Hindlimb muscle (tissue), 1 donor: ENCODE results near the gene SYNE2. TPM values are rescaled to one million over a fixed set of nuclear protein-coding genes. Genes with fewer than 3 reads are reported as not detected.

Experiments used
- DNase-seq: peaks from one replicate; pipeline ENCODE4 v3.0.0-alpha.2; 2013
- polyA plus RNA-seq: library from polyadenylated mRNA; unstranded; fragments of 120-200 nt; gene quantifications from one replicate; pipeline ENCODE4 v1.2.1, GENCODE V29; 2013; ENCODE audit not compliant: insufficient read length

Gene SYNE2
- polyA plus RNA-seq, 1 donor, result 75.3 TPM

DNA sequence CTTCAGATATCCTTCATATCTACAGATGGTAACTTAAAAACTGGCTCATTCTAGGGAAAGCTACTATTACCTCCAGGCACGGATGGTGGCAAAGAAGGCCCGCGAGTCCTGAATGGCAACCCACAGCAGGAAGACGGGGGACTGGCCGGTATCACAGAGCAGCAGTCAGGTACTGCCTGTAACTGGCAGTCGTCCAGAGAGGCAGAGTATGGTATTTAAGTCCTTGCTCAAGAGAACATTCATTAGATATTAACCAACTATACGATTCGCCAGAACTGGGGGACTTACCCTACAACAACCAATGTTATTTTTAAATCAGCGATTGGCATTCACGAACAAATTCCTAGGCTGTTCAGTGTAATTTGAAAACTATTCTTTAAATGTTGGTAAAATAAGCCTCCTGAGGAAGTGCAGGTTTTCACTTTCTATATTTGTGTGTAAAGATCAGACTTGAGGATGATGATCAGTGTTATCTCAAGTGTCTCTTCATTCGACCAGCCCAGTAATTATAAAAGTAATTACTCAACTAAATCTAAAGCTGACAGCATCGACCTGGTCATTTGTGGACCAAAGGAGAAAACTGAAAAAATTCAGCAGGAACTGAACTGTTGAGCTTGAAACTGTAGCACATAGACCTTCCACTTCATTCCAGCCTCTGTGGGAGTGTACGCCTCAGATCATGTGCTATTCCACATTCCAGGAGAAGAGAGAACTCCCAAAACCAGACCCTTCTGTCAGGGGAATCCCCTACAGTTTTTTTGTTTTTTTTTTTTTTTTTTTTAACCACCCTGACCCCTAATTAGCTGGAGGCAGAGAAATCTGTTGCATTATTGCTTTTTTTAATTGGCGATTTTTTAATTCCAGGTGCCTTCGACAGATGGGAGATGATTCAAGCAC lies 365.8 kb downstream of the SYNE2 start:
- no peak for DNase-seq

DNA sequence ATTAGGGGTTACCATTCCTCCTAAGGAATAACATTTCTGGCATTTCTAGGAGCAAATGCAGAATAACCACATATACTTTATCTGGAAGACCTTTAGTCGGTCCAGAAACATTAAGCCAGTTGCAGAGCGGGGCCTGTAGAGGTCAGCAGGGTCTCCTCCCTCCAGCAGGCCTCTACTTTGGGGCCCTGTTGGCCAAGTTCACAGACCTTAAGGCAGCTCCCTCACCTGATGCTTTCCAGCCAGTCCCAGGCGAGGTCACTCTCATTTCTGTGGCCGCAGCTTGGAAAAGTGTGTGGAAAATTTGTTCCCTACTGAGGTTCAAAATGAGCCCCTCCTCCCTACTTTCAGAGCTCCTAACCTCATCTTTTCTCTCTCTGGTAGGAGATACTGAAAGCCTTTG lies 367.3 kb downstream of the SYNE2 start:
- no peak for DNase-seq

DNA sequence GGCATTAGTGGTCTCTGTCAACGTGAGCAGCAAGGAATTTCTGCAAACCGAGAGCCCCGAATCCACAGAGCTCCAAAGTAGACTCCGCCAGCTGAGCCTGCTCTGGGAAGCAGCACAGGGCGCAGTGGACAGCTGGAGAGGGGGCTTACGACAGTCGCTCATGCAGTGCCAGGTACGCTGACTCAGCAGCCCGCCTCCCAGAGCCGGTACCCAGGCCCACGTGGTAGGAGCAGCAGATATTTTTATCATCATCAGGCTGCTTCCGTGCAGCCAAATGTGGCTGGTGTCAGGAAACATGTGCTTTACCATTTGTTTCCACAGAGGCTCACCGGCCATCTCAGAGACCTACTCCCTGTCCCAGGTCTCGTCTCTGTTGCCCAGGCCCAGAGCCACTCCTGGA lies 367.7 kb downstream of the SYNE2 start:
- DNase-seq, result peak; percentile 36

DNA sequence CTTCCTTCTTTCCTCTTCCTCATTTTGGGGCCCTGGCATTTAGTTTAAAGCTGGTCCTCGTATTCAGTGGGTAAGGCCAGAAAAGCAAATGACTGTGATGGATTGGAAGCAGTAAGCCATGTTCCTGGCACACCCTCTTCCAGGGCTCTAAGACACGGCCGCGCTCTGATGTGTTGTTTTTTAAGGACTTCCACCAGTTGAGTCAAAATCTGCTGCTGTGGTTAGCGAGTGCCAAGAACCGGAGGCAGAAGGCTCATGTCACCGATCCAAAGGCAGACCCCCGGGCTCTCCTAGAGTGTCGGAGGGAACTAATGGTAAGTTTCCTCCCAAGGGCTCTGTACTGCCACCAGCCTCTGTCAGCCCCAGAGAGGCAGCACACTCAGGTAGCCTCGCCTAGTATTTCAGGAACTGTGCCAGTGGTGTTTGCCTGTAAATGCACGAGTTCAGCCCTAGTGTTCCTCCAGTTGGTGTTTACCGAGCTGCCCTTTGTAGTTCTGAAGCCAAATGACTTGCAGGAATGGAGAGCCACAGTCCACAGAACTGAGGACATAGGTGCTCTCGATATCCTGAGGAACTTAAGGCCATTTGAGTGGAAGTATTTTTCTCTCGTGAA lies 368.7 kb downstream of the SYNE2 start:
- no peak for DNase-seq

DNA sequence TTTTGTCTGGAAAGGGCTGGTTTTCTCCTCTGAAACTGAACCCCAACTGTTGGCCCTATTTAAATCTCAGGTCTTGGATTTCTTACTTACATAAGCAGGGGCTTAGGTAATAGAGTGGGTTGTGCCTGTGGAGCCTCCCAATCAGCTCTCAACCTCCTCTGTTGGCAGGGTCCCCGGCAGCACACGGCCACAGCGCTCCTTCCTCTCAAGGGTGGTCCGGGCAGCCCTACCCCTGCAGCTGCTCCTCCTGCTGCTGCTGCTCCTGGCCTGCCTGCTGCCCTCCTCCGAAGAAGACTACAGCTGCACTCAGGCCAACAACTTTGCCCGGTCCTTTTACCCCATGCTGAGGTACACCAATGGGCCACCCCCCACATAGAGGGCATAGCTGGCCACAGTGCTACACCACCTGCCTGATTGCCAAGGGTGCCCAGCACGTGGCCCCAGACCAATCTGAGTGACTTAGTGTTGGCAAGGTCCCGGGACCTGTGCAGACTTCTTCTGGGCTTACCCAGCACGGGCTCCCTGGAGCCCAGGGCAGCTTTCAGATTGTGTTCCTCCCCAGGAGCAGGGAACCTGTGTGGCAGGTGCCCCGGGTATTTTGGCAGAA lies 372.4 kb downstream of the SYNE2 start:
- no peak for DNase-seq

DNA sequence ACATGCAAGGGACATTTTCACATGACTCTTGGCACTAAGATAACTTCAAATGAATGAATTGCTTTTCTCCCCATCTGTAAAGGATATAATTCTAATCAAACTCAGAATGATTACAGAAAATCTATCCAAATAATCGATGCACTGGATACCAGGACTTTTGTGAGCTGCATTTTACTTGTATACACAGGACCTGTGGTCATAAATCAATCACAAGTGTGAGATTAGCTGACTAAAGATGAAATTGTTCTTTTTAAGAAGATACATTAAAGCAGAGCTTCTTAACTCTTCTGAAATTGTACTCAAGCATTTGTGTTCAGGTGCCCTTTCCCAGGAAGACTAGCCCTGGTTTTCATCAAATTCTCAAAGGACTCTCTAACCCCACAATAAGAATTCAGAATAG lies 375.1 kb downstream of the SYNE2 start:
- DNase-seq, result no peak

DNA sequence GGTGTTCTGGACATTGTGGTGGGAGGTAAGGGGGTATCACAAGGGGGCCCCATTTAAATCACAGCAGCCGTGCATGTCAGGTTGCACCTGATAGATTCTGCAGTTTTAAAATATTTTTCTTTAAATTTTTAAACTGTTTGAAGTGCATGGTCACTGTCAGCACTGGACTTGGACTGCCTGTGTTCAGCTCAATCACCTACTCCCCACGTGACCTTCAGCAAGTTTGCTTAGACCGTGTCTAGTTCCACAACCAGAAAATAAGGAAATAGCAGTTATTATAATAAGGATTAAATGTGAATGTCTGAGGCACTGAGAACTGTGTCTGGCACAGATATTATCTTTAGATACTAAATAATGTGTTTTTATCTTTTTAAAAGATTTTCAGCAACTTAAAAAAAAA lies 376.7 kb downstream of the SYNE2 start:
- DNase-seq, result no peak

DNA sequence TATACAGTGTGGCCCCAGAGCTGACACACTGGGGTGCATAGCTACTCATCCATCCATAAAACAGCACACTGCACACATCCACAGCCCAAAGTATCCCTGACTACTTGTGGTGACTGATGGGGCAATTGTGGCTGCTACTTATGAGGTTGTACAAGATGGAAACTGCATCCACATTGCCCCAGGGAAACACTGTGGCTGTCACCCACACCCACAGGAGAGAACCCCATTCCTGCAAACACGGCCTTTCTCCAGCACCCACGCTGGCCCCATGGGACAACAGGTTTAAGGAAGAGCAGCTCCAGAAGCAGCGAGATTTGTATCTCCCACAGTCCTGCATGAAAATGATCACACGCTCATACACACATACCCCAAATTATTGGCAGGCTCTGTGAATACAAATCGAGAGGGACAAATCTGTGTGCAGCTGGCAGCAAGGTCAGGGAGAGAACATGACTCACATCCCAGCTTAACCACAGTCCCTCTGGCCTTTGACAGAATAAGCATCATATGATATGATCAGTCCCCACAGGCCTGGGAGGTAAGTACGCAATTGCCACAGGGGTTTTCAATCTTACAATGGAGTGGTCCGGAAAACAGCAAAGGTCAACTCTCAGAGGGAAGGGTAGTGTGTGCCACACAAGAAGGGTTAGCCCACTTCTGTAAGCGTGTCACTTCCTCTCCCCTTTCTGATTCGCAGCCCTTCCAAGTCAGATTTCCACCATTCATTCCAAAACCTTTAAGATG lies 379.5 kb downstream of the SYNE2 start:
- no peak for DNase-seq

DNA sequence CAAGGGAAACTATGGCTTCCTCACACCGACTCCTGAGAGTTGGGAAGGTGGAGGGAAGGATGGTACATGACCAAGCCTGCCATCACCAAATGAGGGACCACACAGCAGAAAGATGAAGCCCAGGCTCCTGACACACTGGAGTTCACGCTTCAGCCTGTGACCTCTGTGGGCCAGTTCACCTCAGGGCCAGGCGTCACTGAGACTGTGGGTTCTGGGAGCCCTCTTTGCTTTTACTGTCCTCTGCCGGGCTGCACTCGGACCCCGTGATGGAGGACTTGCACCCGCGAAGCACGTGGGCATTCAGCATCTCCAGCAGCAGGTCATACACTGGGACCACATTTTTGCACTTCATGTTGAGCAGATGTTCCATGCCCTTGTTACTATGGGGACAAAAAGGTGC lies 380.1 kb downstream of the SYNE2 start:
- DNase-seq, result no peak

DNA sequence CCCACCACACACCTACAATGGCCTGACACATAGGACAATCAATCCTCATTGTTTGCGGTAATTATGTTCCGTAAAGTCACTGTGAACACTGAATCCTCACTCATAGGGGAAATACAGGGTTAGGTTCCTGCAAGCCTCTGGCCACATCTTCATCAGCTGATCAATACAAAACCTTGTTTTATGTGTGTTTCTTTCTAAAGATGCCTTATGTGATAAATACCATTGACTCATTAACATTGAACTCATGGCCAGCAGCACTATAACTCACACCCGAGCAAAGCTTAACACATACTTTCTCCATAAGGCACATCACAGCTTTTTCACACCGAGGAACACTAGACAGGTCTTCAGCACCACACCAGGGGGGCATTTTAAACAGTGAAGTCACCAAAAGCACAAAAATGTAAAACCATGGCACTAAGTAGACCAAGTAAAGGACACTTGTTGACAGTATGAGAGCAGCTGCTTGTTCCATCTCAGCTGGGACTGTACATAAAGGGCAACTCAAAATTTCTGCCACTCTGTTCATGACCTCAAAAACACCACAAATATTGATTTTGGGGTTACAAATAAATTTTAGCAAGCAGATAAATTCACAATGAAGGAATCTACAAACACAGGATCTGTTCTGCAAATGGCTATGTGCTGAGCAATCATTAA lies 380.9 kb downstream of the SYNE2 start:
- DNase-seq, result no peak

DNA sequence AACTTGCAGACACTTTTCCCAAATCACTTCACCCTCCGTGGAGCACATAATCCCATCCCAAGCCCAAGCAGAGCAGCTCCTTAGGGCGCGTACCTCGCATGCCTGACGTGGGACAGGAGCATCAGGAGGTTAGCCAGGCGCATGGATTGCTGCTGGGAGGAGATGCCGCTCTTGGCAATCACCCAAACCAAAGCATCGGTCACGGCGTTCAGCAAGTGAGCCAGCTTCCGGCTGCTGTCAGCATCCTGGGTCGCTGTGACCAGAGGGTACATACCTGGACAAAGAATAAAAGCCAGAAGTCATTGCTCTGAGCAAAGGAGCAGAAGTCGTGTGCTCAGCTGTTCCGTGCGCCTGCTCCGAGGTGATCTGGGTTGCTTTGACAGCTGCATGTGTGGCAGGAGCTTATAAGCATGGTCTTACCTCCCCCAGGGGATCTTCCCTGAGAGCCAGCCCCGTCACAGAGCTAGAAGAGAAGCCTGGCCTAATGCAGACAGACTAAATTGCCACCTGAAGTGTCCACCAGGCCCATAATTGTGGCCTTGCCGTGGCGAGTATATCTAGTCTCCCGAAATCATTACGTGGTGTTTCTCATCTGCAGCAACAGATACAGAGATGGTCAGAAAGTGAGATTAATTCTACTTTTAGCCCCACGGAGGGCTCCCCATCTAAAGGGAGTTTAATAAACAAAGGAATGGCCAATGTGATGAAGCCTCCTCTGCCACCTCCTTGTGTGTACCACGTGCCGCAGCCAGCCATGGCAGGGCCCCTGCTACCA lies 382.3 kb downstream of the SYNE2 start:
- DNase-seq, result no peak

DNA sequence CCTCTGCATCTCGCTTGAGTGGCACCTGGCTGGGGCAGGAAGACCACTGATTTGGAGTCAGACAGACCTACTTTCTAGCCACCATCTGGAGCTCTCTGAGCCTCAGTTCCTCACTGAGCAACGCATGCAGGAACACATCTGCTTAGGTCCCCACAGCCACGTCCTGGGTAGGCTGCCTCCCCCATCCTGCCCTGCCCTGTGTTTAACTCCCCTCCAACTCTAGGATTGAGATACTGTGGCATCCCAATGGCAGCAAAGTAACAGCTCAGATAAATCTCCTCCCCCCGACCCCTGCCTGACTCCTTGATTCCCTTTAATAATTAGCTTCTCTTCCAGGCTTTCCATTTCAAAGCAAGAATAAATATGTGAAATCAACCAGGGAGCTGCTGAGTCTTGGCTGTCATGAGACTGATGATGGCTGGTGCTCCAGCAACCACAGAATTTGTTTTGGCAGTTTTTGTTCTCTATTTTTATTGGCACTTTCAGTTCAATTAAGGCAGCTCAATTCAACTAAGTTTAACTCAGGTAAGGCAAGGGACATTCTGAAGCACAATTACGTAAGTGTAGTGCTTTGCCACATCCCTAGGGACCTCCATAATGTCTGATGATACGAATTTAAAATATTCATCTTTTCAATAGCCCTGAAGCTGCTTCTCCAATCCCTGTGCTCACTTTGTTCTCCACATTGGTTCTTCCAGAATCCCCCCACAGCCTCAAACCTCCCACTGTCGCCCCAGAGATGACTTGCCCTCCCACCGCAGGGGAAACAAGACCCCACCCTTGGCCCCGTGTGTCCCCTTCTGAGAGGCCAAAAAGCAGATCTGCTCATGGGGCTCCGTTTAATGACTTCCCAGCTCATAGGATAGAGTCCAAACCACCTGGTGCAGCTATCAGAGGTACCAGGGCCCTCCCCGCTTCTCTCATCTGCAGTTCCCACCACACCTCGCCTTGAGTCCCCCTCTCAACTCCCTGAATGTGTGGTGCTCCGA lies 383.1 kb downstream of the SYNE2 start:
- no peak for DNase-seq

DNA sequence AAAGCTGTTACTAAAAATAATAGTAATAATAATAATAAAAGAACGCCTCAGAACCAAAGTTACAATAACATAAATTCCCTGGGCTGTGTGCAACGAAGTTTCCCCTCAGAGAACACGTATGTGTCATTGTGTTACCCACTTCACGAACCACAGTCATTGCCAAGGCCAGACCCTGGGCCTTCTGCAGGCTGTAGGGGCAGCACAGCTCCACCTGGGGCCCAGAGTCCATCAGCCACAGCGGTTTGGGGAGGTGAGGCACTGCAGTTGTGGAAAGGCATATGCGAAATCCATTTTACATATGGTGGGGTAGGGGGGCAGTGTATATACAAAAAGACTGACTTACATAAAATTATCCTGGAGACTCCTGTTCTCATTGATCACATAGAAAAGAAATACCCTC lies 385.2 kb downstream of the SYNE2 start:
- no peak for DNase-seq

DNA sequence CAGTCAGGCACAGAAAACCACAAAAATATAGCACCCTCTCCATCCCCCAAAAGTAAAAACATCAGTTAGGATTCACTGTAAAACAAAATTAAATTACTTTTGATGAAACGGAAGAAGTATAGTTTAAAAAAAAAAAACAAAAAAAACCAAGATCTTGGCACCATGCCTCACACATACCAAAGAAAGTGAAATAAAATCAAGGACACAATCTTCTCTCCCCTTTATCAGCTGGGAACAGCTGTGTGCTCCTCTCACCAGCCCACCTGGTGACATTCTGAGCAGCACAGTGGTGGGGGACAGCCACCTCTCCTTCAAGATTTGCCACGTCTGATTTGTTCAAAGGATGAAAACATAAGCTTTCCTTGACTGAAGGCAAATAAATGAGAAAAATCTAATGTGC lies 385.8 kb downstream of the SYNE2 start:
- DNase-seq, result no peak

DNA sequence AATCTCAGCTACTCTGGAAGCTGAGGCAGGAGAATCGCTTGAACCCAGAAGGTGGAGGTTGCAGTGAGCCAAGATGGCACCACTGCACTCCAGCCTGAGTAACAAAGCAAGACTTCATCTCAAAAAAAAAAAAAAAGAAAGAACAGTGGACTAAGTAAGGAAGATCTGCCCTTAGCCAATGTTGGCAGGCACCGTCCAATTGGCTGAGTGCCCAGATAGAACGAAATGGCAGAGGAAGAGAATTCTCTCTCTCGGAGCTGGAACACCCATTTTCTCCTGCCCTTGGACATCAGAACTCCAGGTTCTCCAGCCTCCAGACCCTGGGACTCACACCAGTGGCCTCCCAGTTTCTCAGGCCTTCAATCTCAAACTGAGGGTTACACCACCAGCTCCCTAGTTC lies 391.5 kb downstream of the SYNE2 start:
- no peak for DNase-seq

DNA sequence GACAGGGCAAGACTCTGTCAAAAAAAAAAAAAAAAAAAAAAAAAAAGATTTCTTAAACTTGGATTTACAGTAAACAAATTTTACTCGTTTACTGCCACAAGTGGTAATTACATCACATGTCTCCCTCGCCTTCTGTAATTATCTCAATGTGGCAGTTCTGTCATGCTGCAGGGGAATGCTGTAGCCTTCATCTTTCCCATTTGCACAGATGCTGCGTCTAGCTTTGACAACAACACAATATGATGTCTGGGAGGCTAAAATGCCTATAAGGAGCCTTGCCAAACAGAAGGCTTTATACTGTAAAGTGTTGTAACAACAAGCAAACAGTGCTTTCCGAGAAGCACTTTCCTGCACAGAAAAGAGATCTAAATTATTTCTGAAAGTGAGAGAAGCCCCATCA lies 392.7 kb downstream of the SYNE2 start:
- DNase-seq, result no peak

DNA sequence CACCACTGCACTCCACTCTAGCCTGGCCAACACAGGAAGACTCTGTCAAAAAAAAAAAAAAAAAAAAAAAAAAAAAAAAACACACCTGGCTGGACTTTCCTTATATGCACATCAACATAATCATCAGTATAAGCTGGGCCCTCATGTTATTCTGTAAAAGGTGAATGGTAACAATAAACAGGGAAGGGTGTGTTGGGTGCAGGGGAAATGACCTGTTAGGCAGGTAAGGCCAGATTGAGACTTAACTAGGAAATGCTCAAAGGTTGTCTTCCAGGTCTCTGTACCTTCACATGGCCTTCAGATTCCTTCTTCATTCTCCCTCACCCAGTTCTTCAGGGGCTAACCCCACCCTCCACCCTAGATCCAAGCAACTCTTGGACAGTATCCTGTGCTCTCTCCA lies 393.9 kb downstream of the SYNE2 start:
- DNase-seq, result no peak

DNA sequence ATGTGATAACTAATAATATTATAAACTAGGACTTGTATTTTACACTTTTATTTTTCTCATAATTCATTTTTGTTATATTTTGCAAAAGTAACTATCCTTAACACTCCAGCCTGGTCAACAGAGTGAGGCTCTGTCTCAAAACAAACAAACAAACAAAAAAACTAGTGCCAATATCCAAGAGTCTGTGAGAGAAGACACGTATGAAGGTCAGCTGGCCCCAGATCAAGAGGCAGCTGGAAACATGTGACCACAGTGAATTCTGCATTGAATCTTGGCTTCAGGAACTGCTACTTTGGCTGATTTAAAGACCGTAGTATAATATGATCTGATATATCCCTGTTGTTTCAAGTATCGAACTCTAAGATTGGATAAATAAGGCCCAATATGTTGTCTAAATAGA lies 394.4 kb downstream of the SYNE2 start:
- no peak for DNase-seq

DNA sequence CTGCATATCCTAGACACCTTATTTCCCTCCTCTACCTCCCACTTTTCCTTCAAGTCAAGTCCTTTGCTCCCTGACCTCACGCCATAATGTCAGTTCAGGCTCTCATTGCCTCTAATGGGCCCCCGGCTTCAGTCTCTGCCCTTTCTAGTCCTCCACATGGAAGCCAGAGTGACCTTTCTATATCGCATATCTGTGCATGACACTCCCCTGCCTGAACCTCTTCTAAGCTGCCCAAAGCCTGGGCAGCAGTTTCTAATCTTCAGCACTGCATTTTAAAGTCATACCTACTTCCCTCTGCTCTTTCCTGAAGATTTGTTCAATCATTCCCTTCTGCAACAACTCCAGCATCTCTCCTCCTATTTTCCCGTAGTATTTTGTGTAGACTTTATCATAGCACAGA lies 395.9 kb downstream of the SYNE2 start:
- DNase-seq, result no peak

DNA sequence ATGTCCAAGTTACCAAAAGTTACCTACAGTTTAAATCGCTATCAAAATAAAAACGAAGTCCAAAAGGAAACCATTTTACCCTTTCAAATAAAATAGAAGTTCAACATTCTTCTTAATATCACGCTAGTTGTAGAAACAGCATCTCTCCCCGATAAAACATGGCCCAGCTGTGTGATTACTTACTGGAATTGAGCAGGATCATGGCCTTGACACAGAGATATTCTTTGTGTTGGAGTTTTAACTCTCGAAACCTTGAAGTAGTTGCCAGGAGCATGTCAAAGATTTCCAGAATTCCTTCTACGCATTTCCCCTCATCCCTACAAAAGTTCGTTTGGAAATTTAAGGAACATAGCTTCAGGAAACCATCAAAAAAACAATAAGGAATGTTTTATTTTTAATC lies 396.6 kb downstream of the SYNE2 start:
- DNase-seq, result no peak

DNA sequence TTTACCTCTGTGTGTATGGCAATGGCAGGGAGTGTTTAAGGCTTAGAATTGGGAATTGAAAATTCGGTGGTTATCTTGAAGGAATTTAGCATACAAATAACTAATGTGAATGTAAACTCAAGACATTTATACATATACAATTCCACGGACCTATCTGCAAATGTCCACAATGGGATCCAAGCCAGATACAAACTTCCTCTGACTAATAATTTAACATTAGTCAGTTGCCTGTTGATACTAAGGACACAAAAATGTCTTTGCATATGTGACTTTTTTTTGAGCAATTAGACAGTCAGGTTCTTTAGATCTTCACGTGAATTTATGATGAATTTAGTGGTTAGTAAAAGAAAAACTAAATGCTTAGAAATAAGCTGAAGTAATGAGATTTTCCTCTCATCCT lies 400.9 kb downstream of the SYNE2 start:
- DNase-seq, result no peak
